CD4-positive, alpha-beta T cell treated with Interleukin-15 for 4 hours (primary cell): ENCODE measurements around the gene SLC2A1.

ENCODE experiments used
- DNase-seq: peaks from one replicate; pipeline ENCODE4 v3.0.0-alpha.2; 2020; ENCODE audit warnings: low spot score

SLC2A1 gene

GRCh38 chr1:42979896-42980800 lies 21.5 kb upstream of the SLC2A1 start:
- DNase-seq, result no peak

- DNase-seq, result no peak
Observed at GRCh38 chr1:42979036-42979430, 20.4 kb upstream of the SLC2A1 start.

DNA sequence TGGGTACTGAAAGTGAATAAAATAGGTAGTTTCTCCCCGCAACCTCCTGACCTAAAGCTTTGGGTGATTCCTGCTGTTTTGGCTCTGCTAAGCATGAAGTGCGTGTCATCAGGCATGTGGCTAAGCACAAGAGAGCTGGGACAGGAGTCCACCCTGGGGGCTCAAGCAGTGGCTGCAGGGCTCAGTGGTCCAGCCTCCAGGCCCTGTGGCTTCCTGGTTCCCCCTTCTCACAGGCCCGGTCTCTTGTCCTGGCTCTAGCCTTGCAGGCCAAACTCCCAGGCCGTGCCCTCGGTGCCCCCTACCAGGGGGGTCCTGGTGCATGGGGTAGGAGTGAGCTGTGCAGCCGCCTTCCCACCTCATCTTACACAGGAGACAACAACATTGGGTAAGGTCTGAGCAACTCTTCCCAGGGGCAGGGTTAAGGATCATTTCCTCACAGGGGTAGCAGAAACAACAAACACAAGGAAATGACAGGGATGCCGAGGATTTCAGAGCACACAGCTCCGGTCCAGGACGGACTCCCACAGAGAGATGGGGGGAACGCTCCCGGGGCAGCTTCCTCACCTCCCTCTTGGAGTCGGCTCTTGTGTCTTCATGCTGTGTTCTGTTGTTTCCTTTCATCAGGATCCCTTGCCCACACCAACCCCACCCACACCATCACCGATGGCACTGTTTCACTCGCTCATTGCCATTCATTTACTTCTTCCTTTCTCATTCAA lies 19.8 kb upstream of the SLC2A1 start:
- no peak for DNase-seq

- no peak for DNase-seq
Observed at GRCh38 chr1:42977653-42978052, 19.0 kb upstream of the SLC2A1 start.

- no peak for DNase-seq
Observed at GRCh38 chr1:42975561-42976225, 17.0 kb upstream of the SLC2A1 start.

- no peak for DNase-seq
Observed at GRCh38 chr1:42974767-42975437, 16.2 kb upstream of the SLC2A1 start.

DNA sequence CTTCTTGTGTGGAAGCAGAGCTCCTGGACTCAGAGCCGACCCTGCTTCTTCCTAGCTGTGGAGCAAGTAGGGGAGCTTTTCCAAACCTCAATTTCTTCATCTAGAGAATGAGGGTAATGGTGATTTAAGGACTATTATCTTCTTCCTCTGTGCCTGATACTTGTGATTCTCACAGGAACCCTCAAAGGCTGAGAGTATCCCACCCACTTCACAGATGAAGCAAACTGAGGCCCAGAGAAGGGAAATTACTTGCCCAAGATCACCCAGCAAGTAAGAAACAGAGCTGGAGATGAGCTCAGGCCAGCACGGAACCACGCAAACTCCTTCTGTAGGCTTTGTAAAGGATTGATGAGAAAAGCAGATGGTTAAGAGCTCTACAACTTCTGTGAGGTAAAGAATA lies 15.1 kb upstream of the SLC2A1 start:
- DNase-seq, result no peak

DNA sequence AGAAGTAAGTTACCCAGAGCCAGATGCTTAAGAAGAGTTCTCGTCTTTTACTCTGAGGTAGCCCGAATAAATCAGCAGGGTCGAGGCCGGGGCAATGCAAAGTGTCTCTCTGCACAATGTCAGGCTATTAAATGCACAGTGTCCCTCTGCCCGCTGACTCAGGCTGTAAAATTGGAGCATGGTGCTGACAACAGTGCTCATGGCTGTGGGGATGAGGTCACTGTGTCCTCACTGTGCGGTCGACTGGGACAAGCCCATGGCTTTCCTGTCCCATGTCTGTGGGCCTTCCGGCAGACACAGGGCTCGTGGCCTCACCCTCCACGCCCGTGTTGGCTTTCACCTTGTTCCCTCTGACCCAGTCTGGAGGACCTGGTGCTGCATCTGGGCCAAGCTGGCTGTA lies 14.6 kb upstream of the SLC2A1 start:
- DNase-seq, result no peak

- DNase-seq, result no peak
Observed at GRCh38 chr1:42971841-42972291, 13.2 kb upstream of the SLC2A1 start.

DNA sequence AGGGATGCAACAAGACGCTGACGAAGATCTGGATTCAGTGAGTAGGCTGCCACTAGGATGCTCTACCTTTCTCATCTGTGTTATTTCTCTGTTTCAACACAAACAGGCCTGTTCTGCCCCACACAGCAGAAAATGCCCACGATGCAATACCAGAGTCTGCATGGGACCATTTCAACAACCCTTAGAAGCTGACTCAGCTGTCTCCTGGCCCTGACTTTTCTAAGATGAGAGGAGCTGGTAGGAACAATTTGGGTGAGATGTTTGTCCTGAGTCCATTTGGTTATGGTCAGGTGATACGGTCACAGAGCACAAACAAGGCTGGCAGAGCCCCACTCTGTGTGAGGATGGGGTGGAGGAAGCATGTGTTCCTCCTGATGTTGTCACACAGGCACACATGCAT lies 11.5 kb upstream of the SLC2A1 start:
- no peak for DNase-seq

GRCh38 chr1:42968654-42969053 lies 10.0 kb upstream of the SLC2A1 start:
- no peak for DNase-seq

GRCh38 chr1:42966688-42967612 lies 8.3 kb upstream of the SLC2A1 start:
- DNase-seq, result no peak

DNA sequence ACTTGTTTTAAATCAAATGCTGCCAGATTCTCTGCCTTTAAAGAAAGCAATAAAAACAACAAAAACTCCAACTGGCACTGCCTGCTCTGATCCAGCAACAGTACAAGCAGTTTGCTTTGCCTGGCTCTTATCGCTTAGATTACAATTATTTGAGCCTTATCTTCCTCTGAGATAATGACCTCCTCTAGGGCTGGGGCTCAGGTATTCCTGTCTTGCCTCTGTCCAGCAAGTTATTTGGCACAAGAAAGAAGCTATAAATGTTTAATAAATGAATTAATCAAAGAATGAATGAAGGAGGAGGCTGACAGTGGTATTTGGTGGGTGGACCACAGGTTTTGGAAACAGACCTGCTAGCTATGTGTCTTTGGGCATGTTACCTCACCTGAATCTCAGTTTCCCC lies 6.7 kb upstream of the SLC2A1 start:
- no peak for DNase-seq

GRCh38 chr1:42964044-42964812 lies 5.6 kb upstream of the SLC2A1 start:
- no peak for DNase-seq

DNA sequence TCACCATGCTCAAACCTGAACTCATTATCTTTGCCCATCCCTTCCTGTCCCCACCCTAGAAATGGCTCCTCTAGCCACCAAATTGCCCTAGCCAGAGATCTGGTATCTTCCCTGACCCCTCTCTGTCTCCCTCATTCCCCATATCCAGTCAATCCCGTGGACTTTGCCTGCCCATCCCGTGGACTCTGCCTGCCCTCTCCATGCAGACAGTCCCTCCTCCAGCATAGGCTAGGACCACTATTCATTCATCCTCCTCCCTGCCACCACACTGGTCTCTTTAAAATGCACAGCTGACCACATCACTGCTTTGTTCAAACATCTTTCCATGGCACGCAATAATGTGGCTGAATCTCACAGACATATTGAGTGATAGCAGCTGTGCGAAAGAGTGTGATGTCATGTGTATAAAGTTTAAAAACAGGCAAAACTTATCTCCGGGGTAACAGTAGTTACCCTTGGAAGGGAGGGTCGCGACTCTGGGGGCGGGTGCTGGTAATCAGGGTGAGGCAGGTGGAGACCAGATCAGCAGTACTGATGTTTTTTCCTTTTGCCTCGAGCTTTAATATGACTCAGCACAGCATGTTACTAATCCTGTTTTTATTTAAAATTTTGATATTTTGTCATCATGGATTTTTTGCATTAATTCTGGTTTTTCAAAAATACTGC lies 4.8 kb upstream of the SLC2A1 start:
- no peak for DNase-seq

- no peak for DNase-seq
Observed at GRCh38 chr1:42962641-42963377, 4.1 kb upstream of the SLC2A1 start.

DNA sequence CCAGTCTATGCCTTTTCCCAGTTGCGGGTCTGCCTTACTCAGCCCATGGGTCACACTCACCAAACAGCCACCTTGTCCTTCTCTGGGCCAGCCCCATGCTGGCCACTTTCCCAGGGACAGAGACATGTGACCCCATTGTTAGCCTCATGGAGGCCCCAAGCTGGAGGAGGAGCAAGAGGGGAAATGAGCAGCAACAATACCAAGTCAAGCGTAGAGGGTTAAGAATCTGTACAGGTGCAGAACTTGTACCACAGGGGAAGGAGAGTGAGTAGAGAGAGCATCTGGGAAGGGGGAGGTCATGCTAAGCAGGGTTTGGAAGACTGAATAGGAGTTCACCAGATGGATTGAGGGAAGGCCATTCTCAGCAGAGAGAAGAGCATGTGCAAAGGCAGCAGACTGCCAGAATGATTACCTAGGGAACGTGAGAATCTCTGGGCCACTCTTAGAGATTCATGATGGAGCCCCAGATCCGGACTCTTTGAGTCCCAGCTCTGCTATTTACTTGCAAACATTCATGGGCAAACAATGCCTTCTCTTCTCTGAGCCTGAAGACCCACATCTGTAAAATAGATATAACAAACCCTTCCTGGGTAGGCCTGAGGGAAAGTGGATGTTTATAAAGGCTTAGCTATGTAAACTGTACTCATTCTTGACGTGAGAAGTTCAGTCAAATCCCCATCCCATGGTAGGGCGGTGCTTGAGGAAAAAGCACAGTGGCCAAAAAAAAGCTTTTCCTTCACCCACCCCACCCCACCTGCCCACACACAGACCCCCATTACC lies 2.8 kb upstream of the SLC2A1 start:
- DNase-seq, result no peak
